Activated CD4-positive, alpha-beta memory T cell treated with anti-CD3 and anti-CD28 coated beads for 36 hours (primary cell): ENCODE data around the gene POLR3E. TPM values are rescaled to one million over a fixed set of nuclear protein-coding genes. Genes with fewer than 3 reads are reported as not detected.

Source experiments
- CTCF ChIA-PET: fragments of 350-600 bp; sonication (Branson Sonifier 250); formaldehyde crosslinking; loops from one replicate; lab custom pipeline; 2021; ENCODE audit warnings: antibody characterized with exemption, inconsistent platforms; lab: Charles Lee
- POLR2A ChIA-PET: fragments of 350-600 bp; sonication (Branson Sonifier 250); formaldehyde crosslinking; loops from one replicate; lab custom pipeline; 2021; ENCODE audit warnings: antibody characterized with exemption; lab: Charles Lee
- DNase-seq: peaks from one replicate; pipeline ENCODE4 v3.0.0-alpha.2; 2020
- H3K27ac Mint-ChIP-seq: one replicate; pipeline ENCODE4 v1.8.0; 2021; ENCODE audit warnings: mixed read lengths
- H3K27me3 Mint-ChIP-seq: one replicate; pipeline ENCODE4 v1.8.0; 2021; ENCODE audit warnings: mixed read lengths
- H3K36me3 Mint-ChIP-seq: one replicate; pipeline ENCODE4 v1.8.0; 2021; ENCODE audit warnings: mixed read lengths
- H3K4me1 Mint-ChIP-seq: one replicate; pipeline ENCODE4 v1.8.0; 2021; ENCODE audit warnings: low read depth, mixed read lengths
- H3K4me3 Mint-ChIP-seq: one replicate; pipeline ENCODE4 v1.8.0; 2021; ENCODE audit warnings: mild to moderate bottlenecking, mixed read lengths
- H3K9me3 Mint-ChIP-seq: one replicate; pipeline ENCODE4 v1.8.0; 2021; ENCODE audit warnings: mixed read lengths
- intact Hi-C: fragments of 100-400 bp; cut with micrococcal nuclease; formaldehyde crosslinking; loops from one replicate; pipeline ENCODE4 v1.15.1; 2023
- total RNA-seq, 2 experiments: library from RNA; stranded (reverse); gene quantifications; one replicate each; pipeline ENCODE4 v1.2.3, GENCODE V29; 2021

The POLR3E gene, protein sequence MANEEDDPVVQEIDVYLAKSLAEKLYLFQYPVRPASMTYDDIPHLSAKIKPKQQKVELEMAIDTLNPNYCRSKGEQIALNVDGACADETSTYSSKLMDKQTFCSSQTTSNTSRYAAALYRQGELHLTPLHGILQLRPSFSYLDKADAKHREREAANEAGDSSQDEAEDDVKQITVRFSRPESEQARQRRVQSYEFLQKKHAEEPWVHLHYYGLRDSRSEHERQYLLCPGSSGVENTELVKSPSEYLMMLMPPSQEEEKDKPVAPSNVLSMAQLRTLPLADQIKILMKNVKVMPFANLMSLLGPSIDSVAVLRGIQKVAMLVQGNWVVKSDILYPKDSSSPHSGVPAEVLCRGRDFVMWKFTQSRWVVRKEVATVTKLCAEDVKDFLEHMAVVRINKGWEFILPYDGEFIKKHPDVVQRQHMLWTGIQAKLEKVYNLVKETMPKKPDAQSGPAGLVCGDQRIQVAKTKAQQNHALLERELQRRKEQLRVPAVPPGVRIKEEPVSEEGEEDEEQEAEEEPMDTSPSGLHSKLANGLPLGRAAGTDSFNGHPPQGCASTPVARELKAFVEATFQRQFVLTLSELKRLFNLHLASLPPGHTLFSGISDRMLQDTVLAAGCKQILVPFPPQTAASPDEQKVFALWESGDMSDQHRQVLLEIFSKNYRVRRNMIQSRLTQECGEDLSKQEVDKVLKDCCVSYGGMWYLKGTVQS
- total RNA-seq = 10 to 100 TPM; 75.0 to 80.3 TPM

DNA sequence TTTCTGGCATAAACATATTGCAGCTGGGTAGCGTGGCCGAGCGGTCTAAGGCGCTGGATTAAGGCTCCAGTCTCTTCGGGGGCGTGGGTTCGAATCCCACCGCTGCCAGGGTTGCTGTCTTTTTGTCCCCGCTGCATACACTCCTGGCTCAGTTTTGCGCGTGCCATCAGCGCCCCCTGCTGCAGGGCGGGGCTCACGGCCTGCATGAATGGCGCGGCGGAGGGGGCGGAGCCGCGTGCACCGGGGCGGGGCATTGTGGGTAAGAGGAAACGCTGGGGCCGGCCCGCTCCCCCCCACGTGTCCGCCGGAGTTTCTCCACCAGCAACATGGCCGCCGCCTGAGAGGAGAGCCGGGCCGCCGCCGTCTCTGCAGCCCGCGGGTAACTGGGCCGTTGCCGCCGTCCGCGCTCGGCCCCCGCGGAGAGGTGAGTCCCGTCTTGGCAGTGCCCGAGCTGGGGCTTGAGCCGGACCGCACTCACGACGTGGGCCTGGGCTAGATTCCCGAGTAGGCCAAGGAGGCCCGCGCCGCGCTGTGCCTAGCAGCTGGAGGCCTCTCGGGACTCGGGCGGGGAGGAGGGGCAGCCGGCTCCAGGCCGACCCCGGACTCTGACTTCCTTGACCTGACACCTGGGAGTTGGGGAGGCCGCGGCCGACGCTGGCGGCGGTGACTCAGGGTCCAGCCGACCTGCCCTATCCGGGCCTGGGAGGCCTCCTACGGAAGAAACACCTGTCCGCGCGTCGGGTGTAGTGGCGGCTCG, at the start of gene POLR3E:
Gene POLR3E, plus strand, starts transcription at position 296 of the 757 bp plus-strand sequence. CDS start 5,560 bp downstream, outside the sequence.
- peak; percentile 100 for DNase-seq
- intact Hi-C loops = loop anchor here (1.0 to 2.0 kb wide), 5 partner anchors 56 to 290 kb away; partner anchors contain the start of gene EEF2K
- POLR2A ChIA-PET = interaction anchor here (1.3 to 5.9 kb wide), 4 partner anchors 90 to 344 kb away, joined by 5 to 29 read pairs (median 17); partner anchors contain the start of genes EEF2K and UQCRC2
- no peaks in the 10 kb centered on the region for H3K9me3 Mint-ChIP-seq
- peaks cover 1% of the 10 kb centered on the region for H3K27me3 Mint-ChIP-seq
- CTCF ChIA-PET = interaction anchor here (0.5 to 3.8 kb wide), 21 partner anchors 20 to 299 kb away, joined by 3 to 41 read pairs (median 4); partner anchors contain the start of gene EEF2K
- peaks cover 40% of the 10 kb centered on the region for H3K4me1 Mint-ChIP-seq
- peak within 1 kb of the TSS; percentile 97 for H3K27ac Mint-ChIP-seq
- H3K4me3 Mint-ChIP-seq = peak within 1 kb of the TSS; percentile 94
- peaks cover 30% of the 10 kb centered on the region for H3K36me3 Mint-ChIP-seq

- Mint-ChIP-seq H3K36me3 (peaks cover 38% of the 10 kb centered on the region), H3K4me3 (no peak overlapping the region), H3K27ac (no peak overlapping the region), H3K27me3 (no peaks in the 10 kb centered on the region), H3K9me3 (peaks cover 5% of the 10 kb centered on the region), H3K4me1 (peaks cover 2% of the 10 kb centered on the region)
- ChIA-PET POLR2A (no interaction called here), CTCF (no interaction called here)
- intact Hi-C loops = no loop called here
- no peak for DNase-seq
These were observed 46.7 kb upstream of the POLR3E start for GRCh38 chr16:22250522-22250921.

DNA sequence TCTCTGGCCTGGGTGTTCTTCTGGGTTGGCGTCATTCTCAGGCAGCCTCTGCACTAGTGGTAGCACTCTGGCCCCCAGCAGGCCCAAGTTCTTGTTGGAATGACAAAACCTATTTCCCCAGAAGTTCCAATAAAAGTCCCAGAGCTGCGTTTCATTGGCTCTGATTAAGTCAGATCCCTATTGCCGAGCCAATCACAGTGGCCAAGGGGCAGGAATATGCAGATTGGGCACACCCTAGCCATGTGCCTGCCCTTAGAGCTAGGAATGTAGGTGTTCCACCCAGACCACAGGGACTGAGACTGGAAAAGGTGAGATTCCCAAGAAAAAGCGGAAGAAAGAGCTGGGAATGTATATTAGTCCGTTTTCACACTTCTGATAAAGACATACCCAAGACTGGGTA, 44.9 kb upstream of the POLR3E start:
- Mint-ChIP-seq H3K9me3 (peaks cover 5% of the 10 kb centered on the region), H3K36me3 (peaks cover 47% of the 10 kb centered on the region)

GRCh38 chr16:22253272-22253671, 43.9 kb upstream of the POLR3E start:
- no peak overlapping the region for H3K27ac Mint-ChIP-seq
- H3K36me3 Mint-ChIP-seq = peaks cover 51% of the 10 kb centered on the region
- peaks cover 5% of the 10 kb centered on the region for H3K9me3 Mint-ChIP-seq
- DNase-seq = no peak
- no peaks in the 10 kb centered on the region for H3K27me3 Mint-ChIP-seq
- H3K4me3 Mint-ChIP-seq = no peak overlapping the region
- ChIA-PET POLR2A (interaction anchor here (0.6 kb wide), 1 partner anchor 43 kb away, joined by 3 read pairs; no protein-coding TSS in a partner anchor), CTCF (no interaction called here)
- intact Hi-C loops = no loop called here
- peaks cover 2% of the 10 kb centered on the region for H3K4me1 Mint-ChIP-seq

More for the DNA sequence above, 44.9 kb upstream of the POLR3E start:
- H3K4me3 Mint-ChIP-seq = no peak overlapping the region
- POLR2A ChIA-PET = no interaction called here
- CTCF ChIA-PET = no interaction called here
- no peaks in the 10 kb centered on the region for H3K27me3 Mint-ChIP-seq
- no peak overlapping the region for H3K27ac Mint-ChIP-seq
- DNase-seq = no peak
- intact Hi-C loops = no loop called here
- H3K4me1 Mint-ChIP-seq = peaks cover 2% of the 10 kb centered on the region

DNA sequence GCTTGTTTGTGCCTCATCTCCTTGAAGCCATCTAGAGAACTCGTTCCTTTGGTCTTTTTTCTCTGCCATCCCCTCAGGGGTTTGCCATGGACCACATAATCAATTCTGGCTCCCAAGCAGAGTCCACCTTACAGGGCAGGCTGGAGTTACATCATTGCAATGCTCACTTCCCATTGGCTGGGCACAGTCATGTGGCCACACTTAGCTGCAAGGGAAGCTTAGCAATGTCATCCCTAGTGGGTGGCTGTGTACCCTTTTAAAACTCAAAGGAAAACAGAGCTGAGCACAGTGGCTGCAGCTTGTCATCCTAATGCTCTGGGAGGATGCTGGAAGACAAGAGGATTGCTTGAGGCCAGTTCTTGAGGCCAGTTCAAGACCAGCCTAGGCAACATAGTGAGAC, 41.9 kb upstream of the POLR3E start:
- Mint-ChIP-seq H3K9me3 (peaks cover 7% of the 10 kb centered on the region), H3K36me3 (peaks cover 63% of the 10 kb centered on the region), H3K4me3 (no peak overlapping the region), H3K27ac (no peak overlapping the region), H3K4me1 (peaks cover 2% of the 10 kb centered on the region), H3K27me3 (no peaks in the 10 kb centered on the region)
- intact Hi-C loops = no loop called here
- ChIA-PET CTCF (no interaction called here), POLR2A (no interaction called here)
- DNase-seq = no peak

GRCh38 chr16:22257440-22257839, 39.8 kb upstream of the POLR3E start:
- Mint-ChIP-seq H3K4me1 (peaks cover 7% of the 10 kb centered on the region), H3K36me3 (peaks cover 62% of the 10 kb centered on the region), H3K9me3 (peaks cover 8% of the 10 kb centered on the region), H3K4me3 (no peak overlapping the region), H3K27me3 (no peaks in the 10 kb centered on the region), H3K27ac (no peak overlapping the region)
- no peak for DNase-seq
- POLR2A ChIA-PET = no interaction called here
- CTCF ChIA-PET = no interaction called here
- intact Hi-C loops = no loop called here

DNA sequence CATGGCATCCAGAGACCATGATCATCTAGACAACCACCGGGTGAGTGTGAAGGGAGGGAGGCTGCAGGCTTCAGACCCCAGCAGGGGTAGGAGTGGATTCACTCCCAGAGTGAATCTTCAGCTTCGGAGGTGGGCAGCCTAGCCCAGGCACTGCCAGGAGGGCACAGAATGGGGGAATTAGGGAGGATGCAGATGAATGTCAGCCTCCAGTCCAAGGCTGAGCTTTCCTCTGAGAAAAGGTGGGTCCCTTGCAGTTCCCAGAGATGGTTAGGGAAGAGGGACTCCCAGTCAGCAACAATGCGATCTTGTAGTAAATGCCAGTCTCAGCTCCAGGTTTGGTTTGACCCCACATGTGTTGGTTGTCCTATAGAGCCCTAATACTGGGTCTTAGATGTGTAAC, 36.7 kb upstream of the POLR3E start:
- intact Hi-C loops = no loop called here
- peaks cover 3% of the 10 kb centered on the region for H3K9me3 Mint-ChIP-seq
- no peak overlapping the region for H3K4me3 Mint-ChIP-seq
- POLR2A ChIA-PET = no interaction called here
- CTCF ChIA-PET = no interaction called here
- peaks cover 8% of the 10 kb centered on the region for H3K4me1 Mint-ChIP-seq
- no peak overlapping the region for H3K27ac Mint-ChIP-seq
- H3K27me3 Mint-ChIP-seq = no peaks in the 10 kb centered on the region
- DNase-seq = no peak
- peaks cover 45% of the 10 kb centered on the region for H3K36me3 Mint-ChIP-seq

- H3K9me3 Mint-ChIP-seq = peaks cover 3% of the 10 kb centered on the region
- H3K27ac Mint-ChIP-seq = peak overlapping the region; percentile 23
- H3K4me3 Mint-ChIP-seq = no peak overlapping the region
- no peaks in the 10 kb centered on the region for H3K27me3 Mint-ChIP-seq
- ChIA-PET CTCF (no interaction called here), POLR2A (interaction anchor here (0.7 kb wide), 1 partner anchor 42 kb away, joined by 4 read pairs; no protein-coding TSS in a partner anchor)
- peaks cover 8% of the 10 kb centered on the region for H3K4me1 Mint-ChIP-seq
- DNase-seq = peak; percentile 20
- intact Hi-C loops = no loop called here
- peaks cover 41% of the 10 kb centered on the region for H3K36me3 Mint-ChIP-seq
These were observed 34.7 kb upstream of the POLR3E start for GRCh38 chr16:22262460-22262859.

GRCh38 chr16:22264786-22265185, 32.4 kb upstream of the POLR3E start:
- Mint-ChIP-seq H3K36me3 (peaks cover 27% of the 10 kb centered on the region), H3K9me3 (peaks cover 3% of the 10 kb centered on the region), H3K4me1 (peaks cover 8% of the 10 kb centered on the region), H3K27me3 (no peaks in the 10 kb centered on the region), H3K4me3 (no peak overlapping the region), H3K27ac (no peak overlapping the region)
- CTCF ChIA-PET = interaction anchor here (0.6 kb wide), 1 partner anchor 60 kb away, joined by 3 read pairs; no protein-coding TSS in a partner anchor
- intact Hi-C loops = no loop called here
- DNase-seq = no peak
- POLR2A ChIA-PET = no interaction called here

DNA sequence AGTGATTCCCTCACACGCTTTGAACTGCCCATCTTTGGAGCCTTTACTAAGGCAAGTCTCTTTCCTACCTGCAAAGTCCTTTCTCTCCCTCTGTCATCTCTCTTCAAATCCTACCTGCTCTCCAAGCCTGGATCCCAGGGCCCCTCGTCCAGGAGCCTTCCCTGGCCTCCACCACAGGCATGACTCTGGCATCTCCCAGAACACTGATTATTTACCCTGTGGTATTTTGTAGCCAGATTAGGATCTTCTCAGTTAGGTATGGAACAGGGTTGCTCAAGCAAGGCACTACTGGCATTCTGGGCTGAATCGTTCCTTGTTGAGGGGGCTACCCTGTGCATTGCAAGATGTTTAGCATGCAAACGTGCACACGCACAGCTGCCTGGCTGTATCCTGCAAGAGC, 31.9 kb upstream of the POLR3E start:
- Mint-ChIP-seq H3K27me3 (no peaks in the 10 kb centered on the region), H3K9me3 (peaks cover 1% of the 10 kb centered on the region), H3K36me3 (peaks cover 22% of the 10 kb centered on the region), H3K27ac (no peak overlapping the region), H3K4me1 (peaks cover 9% of the 10 kb centered on the region), H3K4me3 (no peak overlapping the region)
- intact Hi-C loops = no loop called here
- POLR2A ChIA-PET = no interaction called here
- DNase-seq = no peak
- CTCF ChIA-PET = no interaction called here

- H3K4me1 Mint-ChIP-seq = peaks cover 12% of the 10 kb centered on the region
- ChIA-PET POLR2A (no interaction called here), CTCF (no interaction called here)
- no peak overlapping the region for H3K27ac Mint-ChIP-seq
- no peak overlapping the region for H3K4me3 Mint-ChIP-seq
- intact Hi-C loops = no loop called here
- H3K9me3 Mint-ChIP-seq = no peaks in the 10 kb centered on the region
- no peaks in the 10 kb centered on the region for H3K27me3 Mint-ChIP-seq
- H3K36me3 Mint-ChIP-seq = peaks cover 19% of the 10 kb centered on the region
- no peak for DNase-seq
These were observed 30.7 kb upstream of the POLR3E start for GRCh38 chr16:22266546-22266945.
